GM20431 (cell line): ENCODE results near the gene GABPB2.

Source experiments
- in situ Hi-C: fragments of 300-500 bp; cut with MseI, MboI; formaldehyde crosslinking; loops from one replicate; pipeline ENCODE4 v1.15.0; 2020; ENCODE audit warnings: low sequenced_read_pairs; ENCODE audit not compliant: unreplicated experiment

GABPB2 gene

DNA sequence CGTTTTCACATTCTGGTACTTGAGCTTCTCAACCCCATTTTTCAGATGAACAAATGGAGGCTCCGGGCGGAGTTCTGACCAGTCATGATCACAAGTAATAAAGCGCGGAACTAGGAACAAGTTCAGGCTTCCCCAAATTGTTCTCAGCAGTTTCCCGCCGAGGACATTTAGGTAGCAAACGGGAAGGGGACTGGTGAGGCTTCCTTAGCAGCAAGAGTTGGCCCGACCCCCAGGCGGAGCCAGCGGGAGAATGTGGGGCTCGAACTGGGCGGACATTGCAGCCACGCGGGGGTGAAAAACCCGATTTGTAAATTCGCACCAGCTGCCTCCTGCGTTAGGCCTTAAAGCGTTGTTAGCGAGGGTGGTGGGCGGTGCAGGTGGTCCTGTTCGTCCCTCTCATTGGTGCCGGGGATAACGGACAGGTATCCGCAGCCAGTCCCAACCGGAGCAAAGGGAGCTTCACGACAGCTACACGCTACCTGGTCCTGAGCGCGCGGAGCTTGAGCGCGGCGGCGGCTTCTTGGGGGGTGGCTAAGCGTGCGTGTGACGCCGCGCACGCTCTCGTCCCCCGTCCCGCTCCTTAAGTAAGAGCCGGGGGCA lies 60.5 kb downstream of the GABPB2 start:
- in situ Hi-C loops = no loop called here

DNA sequence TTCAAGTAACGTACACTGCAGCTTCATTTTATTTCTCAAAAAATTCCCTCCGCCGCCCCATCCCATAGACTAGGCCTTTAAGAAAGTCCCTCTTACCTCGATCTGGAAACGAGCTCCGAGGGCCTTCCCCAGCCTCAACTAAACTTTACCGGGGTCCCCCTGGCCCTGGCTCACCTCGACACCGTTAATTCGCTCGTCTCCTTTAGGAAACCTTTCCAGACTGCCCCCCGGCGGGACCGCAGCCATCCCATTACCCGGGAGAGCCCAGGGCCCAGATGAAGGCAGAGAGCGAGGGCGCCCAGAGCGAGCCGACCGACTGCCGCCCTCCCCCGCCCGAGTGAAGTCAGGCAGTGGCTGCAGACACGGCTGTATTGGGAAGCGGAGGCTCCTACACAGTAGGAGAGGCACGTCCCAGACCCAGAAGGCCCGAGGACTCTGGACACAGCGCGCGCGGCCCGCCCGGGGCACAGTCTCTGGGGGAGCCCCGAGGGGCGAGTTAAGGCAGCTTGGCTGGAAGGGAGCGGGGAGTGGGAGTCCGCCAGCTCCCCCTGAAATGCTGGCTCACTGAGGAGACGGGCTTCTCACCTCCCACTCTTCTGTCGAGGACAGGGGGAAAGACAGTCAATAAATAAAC lies 61.3 kb downstream of the GABPB2 start:
- in situ Hi-C loops = no loop called here

DNA sequence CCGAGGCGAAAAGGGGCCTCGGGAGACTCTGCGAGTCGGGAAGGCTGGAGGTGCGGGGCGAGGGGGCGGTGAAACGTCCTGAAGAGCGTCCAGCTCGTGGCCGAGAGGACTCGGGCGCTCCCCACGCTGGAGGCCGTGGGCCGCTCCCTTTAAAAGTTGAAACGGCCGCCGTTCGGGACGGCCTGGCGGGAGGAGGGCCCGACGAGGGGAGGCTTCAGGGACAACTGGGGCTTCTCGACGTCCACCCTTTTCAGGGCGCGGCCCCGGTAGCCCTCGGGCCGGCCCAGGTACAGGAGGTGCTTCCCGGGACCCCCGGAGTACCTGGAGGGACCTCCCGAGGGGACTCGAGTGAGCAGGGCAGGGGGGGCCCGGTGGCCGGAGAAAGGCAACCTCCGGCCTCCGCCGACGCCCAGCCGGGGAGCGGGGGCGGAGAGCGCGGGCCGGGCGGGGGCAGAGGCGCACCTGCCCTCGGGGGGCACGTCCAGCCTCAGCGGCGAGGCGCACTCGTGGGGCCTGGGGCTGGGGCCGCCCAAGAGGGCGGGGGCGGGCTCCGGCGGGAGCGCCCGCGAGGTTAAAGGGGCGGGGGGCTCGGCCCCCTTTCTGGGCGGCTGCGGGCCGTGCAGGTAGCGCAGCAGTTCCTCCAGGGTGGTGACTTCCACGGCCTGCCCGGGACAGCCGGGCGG lies 61.9 kb downstream of the GABPB2 start:
- in situ Hi-C loops = no loop called here

DNA sequence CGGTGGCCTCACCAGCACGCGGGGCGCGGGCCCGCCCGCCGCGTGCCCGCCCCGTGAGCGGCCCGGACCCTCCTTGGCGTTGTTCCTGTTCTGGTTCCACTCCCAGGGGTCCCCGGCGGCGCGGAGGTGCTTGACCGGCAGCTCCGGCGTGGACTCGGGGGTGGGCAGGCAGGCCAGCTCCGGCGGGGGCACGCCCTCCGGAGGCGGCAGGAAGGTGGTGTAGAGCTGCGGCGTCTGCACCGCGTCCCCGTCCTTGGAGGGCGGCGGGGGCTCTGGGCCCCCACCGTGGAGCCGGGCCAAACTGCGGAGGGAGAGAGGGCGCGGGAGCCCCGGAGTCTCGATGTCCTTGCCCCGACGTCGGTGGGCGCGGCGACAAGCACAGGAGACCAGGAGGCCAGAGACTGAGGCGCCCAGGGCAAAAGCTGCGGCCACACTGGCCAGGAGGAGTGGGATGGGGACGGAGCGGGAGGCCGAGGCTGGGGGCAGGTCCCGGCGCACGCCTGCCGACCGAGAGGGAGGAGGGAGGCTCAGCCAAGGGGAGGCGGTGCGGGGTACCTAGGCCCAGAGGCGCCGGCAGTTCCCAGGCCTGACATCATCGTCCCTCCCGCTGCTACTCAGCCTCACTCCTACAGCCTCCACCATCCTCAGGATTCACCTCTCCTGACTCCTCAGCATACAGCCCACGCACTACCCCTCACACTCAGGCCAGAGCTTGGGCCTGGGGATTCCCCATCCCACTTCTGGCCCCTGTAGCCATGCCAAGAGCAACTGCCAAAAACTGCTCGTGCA lies 62.7 kb downstream of the GABPB2 start:
- in situ Hi-C loops = no loop called here

DNA sequence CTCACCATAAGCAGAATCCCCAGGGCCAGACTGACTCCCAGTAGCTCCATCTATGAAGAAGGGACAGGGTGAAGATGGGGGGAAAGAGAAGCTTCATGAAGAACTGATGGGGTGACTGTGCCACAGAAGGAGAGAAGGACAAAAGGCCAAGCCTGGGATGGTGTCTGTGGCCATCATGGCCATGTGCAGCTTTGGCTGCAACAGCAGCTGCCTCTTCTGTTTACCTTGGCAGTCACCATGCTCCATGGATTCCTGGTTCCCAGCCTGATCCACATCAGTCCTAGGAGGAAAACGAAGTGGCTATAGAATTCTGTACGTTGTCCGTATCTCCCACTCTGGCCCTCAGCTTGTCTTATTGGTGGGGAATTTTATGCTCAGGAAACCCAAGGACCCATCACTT lies 63.8 kb downstream of the GABPB2 start:
- in situ Hi-C loops = no loop called here

DNA sequence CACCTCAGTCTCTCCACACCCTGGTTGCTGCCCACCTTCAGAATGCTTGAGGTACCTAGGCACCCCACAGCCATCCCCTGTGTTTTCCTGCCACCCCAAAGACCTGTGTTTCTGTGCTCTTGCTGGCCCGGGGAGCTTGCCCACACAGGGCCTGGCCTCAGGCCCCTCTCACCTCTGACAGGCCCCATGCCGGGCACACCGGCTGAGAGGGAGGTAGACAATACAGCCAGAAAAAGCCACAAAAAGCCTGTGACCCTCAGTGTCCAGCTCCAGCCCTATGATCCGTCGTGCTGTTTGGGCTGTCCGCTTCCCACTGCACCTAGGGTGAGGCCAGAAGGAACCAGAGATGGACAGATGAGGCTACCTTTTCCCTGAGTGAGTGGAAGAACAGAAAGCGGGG lies 64.4 kb downstream of the GABPB2 start:
- in situ Hi-C loops = no loop called here

DNA sequence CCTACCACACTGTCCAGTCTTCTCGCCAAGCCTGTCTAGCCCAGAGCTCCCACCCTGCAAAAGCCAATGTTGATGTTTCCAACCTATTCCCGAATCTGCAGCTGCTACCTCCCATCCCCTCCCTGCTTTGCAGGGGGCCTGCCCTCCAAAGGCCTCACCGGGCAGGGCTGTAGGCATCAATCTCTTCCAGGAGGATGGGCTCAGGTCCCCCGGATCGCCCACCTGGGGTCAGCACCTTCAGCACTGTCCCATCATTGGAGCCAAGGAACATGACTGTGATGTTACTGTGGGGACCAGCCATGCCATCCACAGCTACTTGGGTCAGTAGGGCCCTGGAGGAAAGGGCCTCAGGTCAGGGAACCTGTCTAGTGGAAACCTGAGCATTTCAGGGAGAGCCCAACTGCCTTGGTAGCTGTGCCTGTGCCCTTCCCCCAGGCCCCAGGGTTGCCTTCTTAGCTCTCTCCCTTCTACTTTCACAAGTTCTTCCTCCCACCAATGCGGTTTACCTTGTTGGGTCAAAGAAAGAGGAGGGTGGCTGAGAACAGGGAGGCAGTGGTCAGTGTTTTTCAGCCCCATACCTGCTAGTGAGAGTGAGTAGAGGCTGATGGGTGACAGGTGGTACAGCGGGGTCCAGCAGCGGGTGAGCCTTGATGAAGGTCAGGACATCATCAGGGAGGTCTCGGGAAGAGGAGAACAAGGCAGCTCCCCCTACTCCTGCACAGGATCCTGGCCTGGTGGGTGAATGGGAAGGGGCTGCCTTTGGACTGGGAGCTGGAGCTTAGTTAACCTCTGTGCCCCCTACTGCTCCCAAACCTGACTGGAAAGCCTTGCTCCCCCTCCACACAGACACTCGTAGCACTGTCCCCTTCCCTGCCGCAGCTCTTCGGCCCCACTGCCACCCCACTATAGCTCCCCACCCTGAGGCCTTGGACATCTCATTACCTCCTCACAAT lies 65.1 kb downstream of the GABPB2 start:
- in situ Hi-C loops = no loop called here

DNA sequence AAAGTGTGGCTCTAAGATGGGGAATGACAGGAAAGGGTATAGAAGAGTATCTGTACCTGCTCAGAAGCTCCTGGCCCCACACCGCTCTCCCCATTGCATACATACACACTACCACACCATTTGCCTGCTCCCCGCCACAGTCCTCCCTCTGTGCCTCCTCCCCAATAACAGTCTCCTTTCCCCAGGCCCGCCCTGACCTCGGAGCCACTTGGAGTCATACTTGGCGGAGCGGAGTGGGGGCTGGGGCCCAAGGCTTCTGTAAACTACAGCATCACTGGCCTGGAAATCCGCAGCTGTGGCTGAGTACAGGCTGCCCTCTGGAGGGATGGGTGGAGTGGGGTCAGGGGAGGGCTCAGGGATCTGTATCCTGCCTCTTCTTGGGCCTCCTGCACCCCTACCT lies 67.2 kb downstream of the GABPB2 start:
- in situ Hi-C loops = no loop called here

DNA sequence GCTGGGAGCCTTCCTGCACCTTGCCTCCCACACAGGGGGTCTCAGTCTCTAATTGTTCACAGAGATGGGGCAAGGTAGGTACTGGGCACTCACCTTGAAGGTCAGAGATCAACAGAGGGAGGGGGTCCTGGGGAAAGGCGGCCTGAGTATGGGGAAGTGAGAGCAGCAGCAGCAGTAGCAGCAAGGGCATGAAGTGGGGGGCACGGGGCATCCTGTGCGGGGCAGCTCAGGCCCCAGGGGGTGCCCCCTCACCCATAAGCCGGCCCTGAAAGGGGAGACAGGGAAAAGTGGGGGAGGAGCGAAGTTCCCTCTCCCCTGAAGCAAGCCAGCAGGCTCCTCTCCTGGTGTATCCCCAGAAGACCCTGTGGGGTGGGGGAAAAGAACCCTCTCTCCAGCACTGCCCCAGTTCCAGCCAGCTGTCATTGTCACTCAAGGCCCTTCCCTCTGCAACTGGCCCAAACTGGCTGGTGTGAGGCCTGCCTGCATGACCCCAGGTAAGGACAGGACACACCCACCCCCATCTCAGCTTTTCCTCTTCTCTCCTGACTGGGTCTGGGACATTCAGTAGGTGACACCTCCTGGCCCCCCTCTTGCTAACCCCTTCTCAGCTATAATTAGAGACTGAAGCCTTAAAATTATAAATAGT lies 72.0 kb downstream of the GABPB2 start:
- in situ Hi-C loops = loop anchor here (10.0 kb wide), 1 partner anchor 48 kb away; no protein-coding TSS in a partner anchor

DNA sequence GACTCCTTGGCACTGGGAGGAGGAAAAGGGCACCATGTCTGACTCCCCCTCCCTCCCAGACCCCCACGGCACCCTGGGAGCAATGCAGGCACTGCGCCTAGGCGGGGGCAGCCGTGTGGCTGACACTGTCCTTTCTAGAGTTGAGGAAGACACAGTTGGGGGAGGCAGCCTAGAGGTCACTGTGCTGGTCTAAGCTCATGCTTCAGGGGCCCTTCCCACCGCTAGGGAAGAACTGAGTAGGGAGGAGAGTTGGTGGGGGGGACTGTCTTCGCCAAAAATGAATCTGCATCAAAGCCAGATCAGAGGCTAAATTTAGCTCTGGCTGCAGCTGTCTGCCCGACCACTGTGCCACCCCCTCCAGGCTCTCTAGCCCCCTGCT lies 72.5 kb downstream of the GABPB2 start:
- in situ Hi-C loops = loop anchor here (10.0 kb wide), 1 partner anchor 48 kb away; no protein-coding TSS in a partner anchor

DNA sequence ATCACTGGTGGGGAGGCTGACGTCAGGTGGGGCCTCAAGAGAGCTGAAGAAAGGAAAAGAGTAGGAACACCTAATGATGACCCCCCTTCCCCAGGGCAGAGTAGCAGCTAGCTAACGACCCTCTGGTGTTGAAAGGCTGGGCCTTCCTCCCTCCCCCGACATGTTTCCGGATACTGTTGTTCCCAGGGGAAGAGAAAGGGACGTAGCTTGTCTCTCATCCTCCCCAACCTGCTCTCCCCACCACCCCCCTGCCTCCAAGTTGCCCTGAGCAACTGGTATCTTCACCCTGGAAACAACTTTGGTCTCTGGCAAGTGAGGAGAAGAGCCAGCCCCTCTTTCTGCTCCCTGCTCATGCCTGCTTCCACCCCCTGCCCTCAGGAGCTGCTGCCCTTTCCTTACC lies 73.4 kb downstream of the GABPB2 start:
- in situ Hi-C loops = loop anchor here (10.0 kb wide), 1 partner anchor 49 kb away; no protein-coding TSS in a partner anchor

DNA sequence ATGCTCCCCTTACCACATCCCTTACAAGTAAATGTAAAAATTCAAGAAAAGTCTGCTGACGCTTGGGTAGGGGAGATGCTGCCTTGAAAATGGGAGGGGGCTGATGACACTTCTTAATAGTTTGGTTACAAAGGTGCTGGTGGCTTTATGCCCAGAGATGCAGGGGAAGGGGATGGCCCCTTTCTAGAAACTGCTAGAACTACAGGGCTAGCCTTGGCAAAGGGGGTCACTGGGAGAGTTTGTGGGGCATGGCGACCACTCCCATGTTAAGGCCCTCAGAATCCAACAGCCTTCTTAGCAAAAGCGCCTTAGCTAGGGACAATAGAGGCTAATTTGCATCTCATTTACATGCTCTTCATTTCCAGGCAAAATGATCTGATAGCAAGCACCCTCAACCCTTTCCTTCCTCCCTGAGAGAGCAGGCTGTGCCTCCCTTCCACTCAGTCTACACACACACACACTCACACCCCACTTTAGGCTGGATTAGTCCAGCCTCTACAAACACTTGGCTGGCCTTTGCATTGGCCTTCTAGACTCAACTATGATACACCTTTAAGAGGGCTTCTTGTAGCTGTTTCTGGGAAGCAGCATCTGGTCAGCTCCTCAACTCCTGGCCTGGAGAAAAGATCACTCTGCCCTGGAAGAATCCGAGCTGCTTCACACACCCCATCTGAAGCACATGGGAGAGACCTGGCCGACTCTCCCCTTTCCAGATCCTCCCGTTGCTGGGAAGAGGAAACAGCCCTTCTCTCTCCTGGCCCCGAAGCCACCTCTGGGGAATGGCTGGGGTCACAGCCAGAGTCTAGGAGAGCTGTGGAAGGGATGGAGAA lies 74.1 kb downstream of the GABPB2 start:
- in situ Hi-C loops = loop anchor here (10.0 kb wide), 1 partner anchor 50 kb away; no protein-coding TSS in a partner anchor

DNA sequence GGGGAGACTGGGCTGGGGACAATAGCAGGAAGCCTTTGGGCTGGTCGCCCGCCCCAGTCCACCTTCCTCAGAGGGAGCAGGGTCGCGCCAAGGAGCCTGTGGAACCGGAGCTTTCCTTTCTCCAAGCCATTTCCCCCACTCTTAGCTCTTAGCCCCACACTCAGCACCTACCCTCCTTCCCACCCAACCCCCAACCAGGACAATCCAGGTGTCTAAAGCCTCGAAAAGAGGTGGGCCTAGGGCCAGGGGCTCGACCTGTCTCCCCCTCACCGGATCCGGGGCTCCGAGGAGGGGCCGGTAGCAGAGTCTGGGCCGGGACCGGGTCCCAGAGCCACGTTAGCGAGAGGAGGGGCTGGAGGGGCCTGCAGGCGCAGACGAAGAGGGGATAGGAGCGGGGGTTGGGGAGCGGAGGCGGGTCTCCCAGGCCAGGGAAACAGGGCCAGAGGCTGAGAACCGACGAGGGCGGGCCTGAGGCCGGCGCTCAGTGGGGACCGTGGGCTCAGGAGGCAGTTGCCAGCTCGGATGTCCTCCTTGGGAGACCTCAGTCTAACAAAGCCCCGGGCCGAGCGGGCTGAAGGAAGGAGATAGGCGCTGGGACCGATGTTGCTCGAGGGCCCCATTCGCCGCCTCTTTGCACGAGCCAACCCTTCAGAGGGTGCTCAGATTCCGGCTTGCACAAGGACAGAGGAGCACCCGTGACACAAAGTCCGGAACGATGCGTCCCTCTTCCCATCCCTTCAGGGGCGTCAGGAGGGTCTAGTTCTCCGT lies 74.9 kb downstream of the GABPB2 start:
- in situ Hi-C loops = loop anchor here (10.0 kb wide), 1 partner anchor 51 kb away; no protein-coding TSS in a partner anchor

DNA sequence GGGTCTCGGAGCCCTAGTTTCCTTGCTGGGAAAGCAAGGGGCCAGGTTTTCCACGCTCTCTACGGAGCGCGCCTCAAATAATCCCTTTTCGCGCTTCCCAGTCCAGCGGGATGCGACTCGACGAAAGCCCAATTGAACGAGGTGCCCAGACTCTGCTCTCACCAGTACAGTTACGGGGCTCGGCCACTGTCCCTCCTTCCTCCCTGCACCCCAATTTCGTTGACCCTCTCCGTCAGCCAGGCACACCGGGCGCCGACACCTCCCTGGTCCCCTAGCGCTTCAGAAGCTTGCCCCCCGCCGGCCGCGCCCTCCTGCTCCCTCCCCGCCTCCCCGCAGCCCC lies 75.5 kb downstream of the GABPB2 start:
- in situ Hi-C loops = loop anchor here (10.0 kb wide), 1 partner anchor 51 kb away; no protein-coding TSS in a partner anchor

DNA sequence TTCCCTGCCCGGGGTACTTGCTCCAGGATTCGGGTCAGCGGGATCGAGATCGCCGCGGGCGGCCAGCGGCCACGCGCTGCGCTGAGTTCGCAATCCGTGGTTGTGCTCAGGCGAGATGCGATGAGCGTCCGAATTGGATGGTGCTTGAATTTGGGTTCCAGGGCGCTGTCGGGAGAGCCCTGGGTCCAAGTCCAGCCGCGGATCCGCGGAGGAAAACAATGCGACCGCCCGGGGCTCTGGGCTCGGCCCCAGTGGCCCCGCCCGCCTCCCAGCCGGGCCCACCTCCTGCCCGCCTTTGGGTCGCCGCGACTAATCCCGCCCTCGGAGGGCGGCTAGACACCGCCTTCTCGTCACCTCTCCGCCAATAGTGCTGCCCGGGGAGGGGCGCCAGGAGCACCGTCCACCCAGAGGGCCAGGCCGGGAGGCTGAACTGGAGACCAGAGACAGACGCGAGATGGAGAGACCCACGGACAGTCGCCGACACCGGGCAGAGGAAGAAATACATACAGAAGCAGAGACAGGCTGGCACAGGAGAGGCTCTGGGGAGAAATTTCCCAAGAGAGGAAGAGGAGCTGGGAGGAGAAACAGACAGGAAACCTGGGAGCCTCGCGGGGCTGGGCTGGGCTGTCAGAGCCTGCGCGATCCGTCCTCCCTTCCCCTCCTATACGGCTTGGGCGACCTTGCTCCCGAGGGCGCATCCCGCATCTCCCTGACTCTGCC lies 76.0 kb downstream of the GABPB2 start, which contains the start of gene SEMA6C:
TSS of gene SEMA6C (minus strand) at position 220 of the 720 bp plus-strand sequence. CDS start 4,010 bp downstream, outside the sequence.
- in situ Hi-C loops = loop anchor here (10.0 kb wide), 1 partner anchor 52 kb away; no protein-coding TSS in a partner anchor

DNA sequence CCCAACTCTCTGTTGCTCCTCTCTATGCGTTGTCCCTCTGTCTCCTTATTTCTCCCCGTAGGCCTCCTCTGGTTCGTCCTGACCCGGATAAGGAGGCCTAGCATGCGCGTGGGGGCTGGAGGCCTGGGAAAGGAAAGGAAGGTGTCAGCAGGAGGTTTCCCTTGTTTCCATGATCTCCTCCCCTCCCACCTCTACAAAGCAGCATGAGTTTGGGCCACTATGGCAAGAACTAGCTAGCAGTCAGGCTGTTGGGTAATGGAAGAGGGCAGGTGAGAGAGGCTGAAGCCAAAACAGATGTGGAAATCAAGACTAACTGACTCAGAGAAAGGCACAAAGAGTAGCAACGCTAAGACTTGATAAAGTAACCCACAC lies 76.6 kb downstream of the GABPB2 start:
- in situ Hi-C loops = loop anchor here (10.0 kb wide), 1 partner anchor 52 kb away; no protein-coding TSS in a partner anchor
